Heart left ventricle (tissue), 16 donors: ENCODE measurements around the gene AGFG2. TPM values are rescaled to one million over a fixed set of nuclear protein-coding genes. Genes with fewer than 3 reads are reported as not detected.
A peak's percentile ranks its signal among the peaks of the same experiment; 100 is the strongest.

ENCODE experiments used
- ATAC-seq, 4 donors: fragments of 200-7000 bp; cut with Tn5 transposase; one replicate each; pipeline ENCODE4 v1.9.1; 2020 to 2022; ENCODE audit warnings: moderate library complexity in 4 of 4, mild to moderate bottlenecking in 3 of 4, moderate number of reproducible peaks in 1 of 4
- DNase-seq, 5 donors: peaks; one replicate each; pipeline ENCODE4 v3.0.0-alpha.2; 2020
- H3K27ac ChIP-seq, 12 donors: fragments of 200-600 bp; sonication (generic) in 4 of 12; one replicate each; pipeline versions ENCODE4 v1.5.0 to v1.8.0; 2016 to 2022; ENCODE audit warnings: mild to moderate bottlenecking in 2 of 12
- H3K27me3 ChIP-seq, 9 donors: fragments of 200-600 bp; sonication (generic) in 2 of 9; one replicate each; pipeline versions ENCODE4 v1.5.1 to v1.8.0; 2016 to 2022; ENCODE audit warnings: mild to moderate bottlenecking in 3 of 9
- H3K36me3 ChIP-seq, 9 donors: fragments of 200-600 bp; sonication (generic) in 2 of 9; one replicate each; pipeline versions ENCODE4 v1.5.0 to v1.8.0; 2018 to 2022; ENCODE audit warnings: mild to moderate bottlenecking in 2 of 9
- H3K4me1 ChIP-seq, 12 donors: fragments of 200-600 bp; sonication (generic) in 4 of 12; one replicate each; pipeline versions ENCODE4 v1.5.0 to v1.8.0; 2016 to 2022; ENCODE audit warnings: mild to moderate bottlenecking in 3 of 12
- H3K4me3 ChIP-seq, 12 donors: fragments of 200-600 bp; sonication (generic) in 4 of 12; one replicate each; pipeline versions ENCODE4 v1.5.0 to v1.8.0; 2017 to 2022; ENCODE audit warnings: mild to moderate bottlenecking in 9 of 12, moderate library complexity in 4 of 12
- H3K9me3 ChIP-seq, 12 donors: fragments of 200-600 bp; sonication (generic) in 4 of 12; one replicate each; pipeline versions ENCODE4 v1.5.0 to v1.8.0; 2016 to 2022; ENCODE audit warnings: mild to moderate bottlenecking in 1 of 12
- CTCF ChIP-seq, 12 donors: fragments of 200-600 bp; sonication (generic) in 4 of 12; IDR thresholded peaks; one replicate each; pipeline versions ENCODE4 v1.5.0 to v1.8.0; 2018 to 2022; ENCODE audit warnings: antibody characterized with exemption in 12 of 12, mild to moderate bottlenecking in 5 of 12
- POLR2A ChIP-seq, 2 donors: fragments of 450-650 bp; IDR thresholded peaks; one replicate each; pipeline ENCODE4 v1.6.1; 2017; ENCODE audit warnings: antibody characterized with exemption in 2 of 2, mild to moderate bottlenecking in 2 of 2, moderate library complexity in 2 of 2
- WGBS, 4 donors: extraction: QIAGEN DNeasy Blood & Tissue Kit in 2 of 4; methylation state at CpG; one replicate each; pipeline versions ENCODE4 v1.1.5 to v1.1.7; 2013 to 2018; 5-methylcytosine and 5-hydroxymethylcytosine counted together
- intact Hi-C, 10 donors: fragments of 100-400 bp; cut with DNase I; formaldehyde crosslinking; loops; one replicate each; pipeline versions ENCODE4 v1.11.1 to v1.14.2; 2022
- polyA plus RNA-seq, 2 donors: library from polyadenylated mRNA; stranded (reverse); fragments of 200-250 nt; gene quantifications; one replicate each; pipeline ENCODE4 v1.2.3, GENCODE V29; 2013
- total RNA-seq, 9 donors: library from RNA; depleted of rRNA in 2 of 9; stranded (reverse); fragments of >200 nt in 2 of 9; fragmentation: NEBNext Ultra II Directional in 3 of 9; extraction: Animal tissue kit (Norgen Biotek cat#: 25700) in 3 of 9; gene quantifications; one replicate each; pipeline versions ENCODE4 v1.1.0 to v1.2.4, GENCODE V29; 2016 to 2023
- donor health status: ischemic (EF 13 %, LVEDD 7.1; RV severe dilation, severe dysfunction).
- donor health status: healthy with polysubstance abuse.
- donor health status: DM: no; HTN: yes; CAD: no.
- donor health status: DM: no; HTN: no; CAD: no.
- donor health status: ischemic (EF 25% LVEDD 6.9; RV normal size, moderate dysfunction).
- donor health status: ischemic (EF 25% LVEDD 5.7; RV mildly dilated, moderate dysfunction).
- donor health status: healthy.
- donor health status: DM: yes; HTN: yes; CAD: no.
- donor health status: ischemic (EF 35%, LVEDD 5.7; RV mildly dilated, moderate dysfunction).
- donor health status: nonischemic (EF 11% LVEDD 7.7; RV severe dilation, severe dysfunction).
- donor health status: DM: yes; HTN: yes; CAD: no.
- donor health status: PGD.
- donor health status: ischemic (EF 29% LVEDD 5.4; RV normal size, mild dysfunction).
- donor health status: nonischemic (EF 23%, LVEDD 6.1; RV moderate dilation, normal function).

Gene AGFG2
- total and polyA plus RNA-seq, 11 donors = 12.5 to 36.9 (median 30.8) TPM

GRCh38 chr7:100606313-100606712, 67.3 kb downstream of the AGFG2 start:
- intact Hi-C loops = loop anchor here in 3 of 10 donors (5.0 kb wide), 2 partner anchors 71 to 86 kb away; partner anchors contain the start of gene GIGYF1 (in 1 of the 3)
- no peak for ATAC-seq

GRCh38 chr7:100607111-100607510, 68.1 kb downstream of the AGFG2 start:
- H3K4me1 ChIP-seq = peaks cover 0 to 34% (median 12%) of the 10 kb centered on the region in 12 donors
- no peak for ATAC-seq
- H3K9me3 ChIP-seq = no peaks in the 10 kb centered on the region
- DNase-seq = no peak
- TF ChIP-seq POLR2A (IDR thresholded peaks at IDR 0.05) (no peak), CTCF (IDR thresholded peaks at IDR 0.05) (no peak)
- intact Hi-C loops = loop anchor here in 3 of 10 donors (5.0 kb wide), 2 partner anchors 70 to 85 kb away; partner anchors contain the start of gene GIGYF1 (in 1 of the 3)
- no peak overlapping the region for H3K27ac ChIP-seq
- no peaks in the 10 kb centered on the region for H3K36me3 ChIP-seq
- H3K4me3 ChIP-seq = no peak overlapping the region
- WGBS, 4 donors = 89 to 95% (median 90%) methylated on average over 8 of the region's 8 CpGs
- H3K27me3 ChIP-seq = no peaks in the 10 kb centered on the region

More at GRCh38 chr7:100606313-100606712, 67.3 kb downstream of the AGFG2 start:
- peaks cover 0 to 35% (median 12%) of the 10 kb centered on the region in 12 donors for H3K4me1 ChIP-seq
- H3K27ac ChIP-seq = peak overlapping the region in 2 of 12 donors; percentile 80 to 90
- H3K36me3 ChIP-seq = no peaks in the 10 kb centered on the region
- H3K4me3 ChIP-seq = peak overlapping the region in 1 of 12 donors; percentile 96
- no peaks in the 10 kb centered on the region for H3K27me3 ChIP-seq
- 89 to 95% (median 91%) methylated on average over 7 to 12 of the region's 12 CpGs for WGBS, 4 donors
- H3K9me3 ChIP-seq = no peaks in the 10 kb centered on the region
- TF ChIP-seq CTCF (IDR thresholded peaks at IDR 0.05) = no peak
- no peak for TF ChIP-seq POLR2A (IDR thresholded peaks at IDR 0.05)
- DNase-seq = no peak

GRCh38 chr7:100609958-100610357, 71.0 kb downstream of the AGFG2 start:
- intact Hi-C loops = loop anchor here in 7 of 10 donors (5.0 to 10.0 kb wide), 4 partner anchors 62 to 82 kb away; partner anchors contain the start of genes GIGYF1 (in 4 of the 7) and GNB2 (in 2 of the 7)
- peaks cover 0 to 8% (median 0%) of the 10 kb centered on the region in 9 donors for H3K36me3 ChIP-seq
- peaks cover 0 to 34% (median 15%) of the 10 kb centered on the region in 12 donors for H3K4me1 ChIP-seq
- H3K27me3 ChIP-seq = no peaks in the 10 kb centered on the region
- 90 to 95% (median 92%) methylated on average over 5 of the region's 5 CpGs for WGBS, 4 donors
- no peaks in the 10 kb centered on the region for H3K9me3 ChIP-seq
- no peak overlapping the region for H3K4me3 ChIP-seq
- no peak for TF ChIP-seq POLR2A (IDR thresholded peaks at IDR 0.05)
- no peak for TF ChIP-seq CTCF (IDR thresholded peaks at IDR 0.05)
- ATAC-seq = no peak
- no peak for DNase-seq
- no peak overlapping the region for H3K27ac ChIP-seq

- TF ChIP-seq CTCF (IDR thresholded peaks at IDR 0.05) (no peak), POLR2A (IDR thresholded peaks at IDR 0.05) (peak; percentile 53 to 58)
- peak; percentile 98 to 99 (median 98) for DNase-seq
- peak within 1 kb of the TSS; percentile 54 to 90 (median 76) for H3K4me3 ChIP-seq
- H3K36me3 ChIP-seq = peaks cover 0 to 14% (median 0%) of the 10 kb centered on the region in 9 donors
- WGBS, 4 donors = 0 to 1% (median 0%) methylated on average over 46 to 61 of the region's 61 CpGs
- H3K9me3 ChIP-seq = no peaks in the 10 kb centered on the region
- peak within 1 kb of the TSS; percentile 75 to 98 (median 94) for H3K27ac ChIP-seq
- peaks cover 0 to 24% (median 12%) of the 10 kb centered on the region in 12 donors for H3K4me1 ChIP-seq
- no peaks in the 10 kb centered on the region for H3K27me3 ChIP-seq
- intact Hi-C loops = loop anchor here in 7 of 10 donors (1.0 to 10.0 kb wide), 7 partner anchors 25 to 80 kb away; partner anchors contain the start of genes GNB2 (in 4 of the 7), GIGYF1 (in 3 of the 7), FBXO24 (in 2 of the 7) and LRCH4 (in 2 of the 7)
- peak; percentile 96 to 98 (median 98) for ATAC-seq
These were observed 73.2 kb downstream of the AGFG2 start, which contains the start of gene MOSPD3 for GRCh38 chr7:100611983-100612729. MOSPD3 (plus strand) TSS chr7:100612540; CDS start chr7:100612792, 252 bp downstream.
